HEK293T (cell line): Measurements from ENCODE around the gene BTBD19.

Experiments used
- ARNT ChIP-seq: fragments of 450-650 bp; IDR thresholded peaks from 2 replicates; pipeline ENCODE4 v1.6.1; 2017; ENCODE audit warnings: mild to moderate bottlenecking
- BHLHE40 ChIP-seq: fragments of 450-650 bp; IDR thresholded peaks from 2 replicates; pipeline ENCODE4 v1.6.1; 2016; ENCODE audit warnings: mild to moderate bottlenecking, moderate library complexity, borderline replicate concordance
- CTBP1 ChIP-seq: fragments of 450-650 bp; IDR thresholded peaks from 2 replicates; pipeline ENCODE4 v1.6.1; 2016; ENCODE audit warnings: borderline replicate concordance
- FOXK2 ChIP-seq: fragments of 450-650 bp; IDR thresholded peaks from 2 replicates; pipeline ENCODE4 v1.6.1; 2016; ENCODE audit warnings: mild to moderate bottlenecking
- FOXM1 ChIP-seq: fragments of 450-650 bp; IDR thresholded peaks from 2 replicates; pipeline ENCODE4 v1.6.1; 2017; ENCODE audit warnings: mild to moderate bottlenecking, borderline replicate concordance
- L3MBTL2 ChIP-seq: fragments of 450-650 bp; conservative IDR thresholded peaks from 2 replicates; pipeline ENCODE4 v1.6.1; 2016; ENCODE audit warnings: mild to moderate bottlenecking
- NFRKB ChIP-seq: fragments of 450-650 bp; IDR thresholded peaks from 2 replicates; pipeline ENCODE4 v1.6.1; 2016; ENCODE audit warnings: mild to moderate bottlenecking, moderate library complexity
- SP1 ChIP-seq: fragments of 450-650 bp; IDR thresholded peaks from 2 replicates; pipeline ENCODE4 v1.6.1; 2017
- SUZ12 ChIP-seq: fragments of 450-650 bp; IDR thresholded peaks from 2 replicates; pipeline ENCODE4 v1.6.1; 2016; ENCODE audit warnings: mild to moderate bottlenecking
- TARDBP ChIP-seq: fragments of 450-650 bp; IDR thresholded peaks from 2 replicates; pipeline ENCODE4 v1.6.1; 2016
- ZNF384 ChIP-seq: fragments of 450-650 bp; IDR thresholded peaks from 2 replicates; pipeline ENCODE4 v1.6.1; 2016
- TF ChIP-seq, protein P1 (sequence below): fragments of 450-650 bp; IDR thresholded peaks from 2 replicates; pipeline ENCODE4 v1.6.1; 2016

DNA sequence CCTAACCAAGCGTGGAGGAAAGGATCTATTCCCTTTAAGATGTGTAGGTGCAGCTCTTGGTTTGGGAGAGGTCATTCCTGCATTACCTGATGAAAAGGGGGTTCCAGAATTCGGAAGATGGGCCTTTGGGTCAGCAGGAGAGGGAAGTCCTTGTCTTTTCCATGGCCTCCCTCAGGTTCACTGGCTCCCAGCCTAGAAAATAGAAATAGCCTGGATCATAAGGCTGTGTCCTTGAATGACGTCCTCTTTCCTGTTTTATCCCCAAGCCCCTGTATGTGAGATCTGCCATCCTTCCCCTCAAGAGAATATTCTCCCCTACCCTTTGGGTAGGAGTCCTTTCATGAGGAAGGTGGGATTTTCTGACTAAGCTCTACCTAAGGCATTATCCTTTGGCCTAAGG, 47.4 kb upstream of the BTBD19 start:
- TF ChIP-seq SUZ12 (no peak), ARNT (no peak), TARDBP (no peak), ZNF384 (no peak), NFRKB (no peak), CTBP1 (no peak), FOXK2 (no peak), FOXM1 (no peak), BHLHE40 (no peak), SP1 (no peak), L3MBTL2 (no peak)
- TF ChIP-seq, protein P1, sequence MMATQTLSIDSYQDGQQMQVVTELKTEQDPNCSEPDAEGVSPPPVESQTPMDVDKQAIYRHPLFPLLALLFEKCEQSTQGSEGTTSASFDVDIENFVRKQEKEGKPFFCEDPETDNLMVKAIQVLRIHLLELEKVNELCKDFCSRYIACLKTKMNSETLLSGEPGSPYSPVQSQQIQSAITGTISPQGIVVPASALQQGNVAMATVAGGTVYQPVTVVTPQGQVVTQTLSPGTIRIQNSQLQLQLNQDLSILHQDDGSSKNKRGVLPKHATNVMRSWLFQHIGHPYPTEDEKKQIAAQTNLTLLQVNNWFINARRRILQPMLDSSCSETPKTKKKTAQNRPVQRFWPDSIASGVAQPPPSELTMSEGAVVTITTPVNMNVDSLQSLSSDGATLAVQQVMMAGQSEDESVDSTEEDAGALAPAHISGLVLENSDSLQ = no peak
